Measurements from ENCODE around the gene SPSB2. TPM values are rescaled to one million over a fixed set of nuclear protein-coding genes. Genes with fewer than 3 reads are reported as not detected.
A peak's percentile ranks its signal among the peaks of the same experiment; 100 is the strongest.

The SPSB2 gene
- total and polyA plus RNA-seq, 2 experiments from 2014 or later, result 8.2 to 13.1 TPM

- Histone ChIP-seq H3K4me2 (no peak overlapping the region), H2AFZ (no peak overlapping the region), H3K27ac (ENCODE audit: low read depth) (no peak overlapping the region), H3F3A (replicated peaks; ENCODE audit: low read depth) (peaks cover 23% of the 10 kb centered on the region), H3K36me3 (ENCODE audit: insufficient read depth) (peaks cover 8% of the 10 kb centered on the region), H4K20me1 (replicated peaks; ENCODE audit: insufficient read depth) (peaks cover 4% of the 10 kb centered on the region), H3K27me3 (ENCODE audit: insufficient read depth) (no peaks in the 10 kb centered on the region), H3K79me2 (replicated peaks; ENCODE audit: insufficient read depth) (peaks cover 14% of the 10 kb centered on the region), H3K9me2 (ENCODE audit: insufficient read depth) (no peaks in the 10 kb centered on the region), H3K4me3 (no peak overlapping the region), H3K4me1 (ENCODE audit: insufficient read depth) (peaks cover 22% of the 10 kb centered on the region)
- peak overlapping the region; percentile 12; the same call in 1 of the 3 replicates for H3K4me3 Mint-ChIP-seq
- DNase-seq (ENCODE audit: low spot score), result no peak
- no peak for TF ChIP-seq ZNF462 (CRISPR knock-in tag; IDR thresholded peaks at IDR 0.05)
- TF ChIP-seq, protein P1, sequence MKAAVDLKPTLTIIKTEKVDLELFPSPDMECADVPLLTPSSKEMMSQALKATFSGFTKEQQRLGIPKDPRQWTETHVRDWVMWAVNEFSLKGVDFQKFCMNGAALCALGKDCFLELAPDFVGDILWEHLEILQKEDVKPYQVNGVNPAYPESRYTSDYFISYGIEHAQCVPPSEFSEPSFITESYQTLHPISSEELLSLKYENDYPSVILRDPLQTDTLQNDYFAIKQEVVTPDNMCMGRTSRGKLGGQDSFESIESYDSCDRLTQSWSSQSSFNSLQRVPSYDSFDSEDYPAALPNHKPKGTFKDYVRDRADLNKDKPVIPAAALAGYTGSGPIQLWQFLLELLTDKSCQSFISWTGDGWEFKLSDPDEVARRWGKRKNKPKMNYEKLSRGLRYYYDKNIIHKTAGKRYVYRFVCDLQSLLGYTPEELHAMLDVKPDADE (IDR thresholded peaks at IDR 0.05), result no peak
- no peak for TF ChIP-seq CREB1 (CRISPR knock-in tag; IDR thresholded peaks at IDR 0.05; ENCODE audit: low read depth)
- TF ChIP-seq REST (IDR thresholded peaks at IDR 0.05; ENCODE audit: unreplicated experiment), result no peak
- no peak for TF ChIP-seq JUNB (IDR thresholded peaks at IDR 0.05; ENCODE audit: unreplicated experiment)
- TF ChIP-seq, protein P2, sequence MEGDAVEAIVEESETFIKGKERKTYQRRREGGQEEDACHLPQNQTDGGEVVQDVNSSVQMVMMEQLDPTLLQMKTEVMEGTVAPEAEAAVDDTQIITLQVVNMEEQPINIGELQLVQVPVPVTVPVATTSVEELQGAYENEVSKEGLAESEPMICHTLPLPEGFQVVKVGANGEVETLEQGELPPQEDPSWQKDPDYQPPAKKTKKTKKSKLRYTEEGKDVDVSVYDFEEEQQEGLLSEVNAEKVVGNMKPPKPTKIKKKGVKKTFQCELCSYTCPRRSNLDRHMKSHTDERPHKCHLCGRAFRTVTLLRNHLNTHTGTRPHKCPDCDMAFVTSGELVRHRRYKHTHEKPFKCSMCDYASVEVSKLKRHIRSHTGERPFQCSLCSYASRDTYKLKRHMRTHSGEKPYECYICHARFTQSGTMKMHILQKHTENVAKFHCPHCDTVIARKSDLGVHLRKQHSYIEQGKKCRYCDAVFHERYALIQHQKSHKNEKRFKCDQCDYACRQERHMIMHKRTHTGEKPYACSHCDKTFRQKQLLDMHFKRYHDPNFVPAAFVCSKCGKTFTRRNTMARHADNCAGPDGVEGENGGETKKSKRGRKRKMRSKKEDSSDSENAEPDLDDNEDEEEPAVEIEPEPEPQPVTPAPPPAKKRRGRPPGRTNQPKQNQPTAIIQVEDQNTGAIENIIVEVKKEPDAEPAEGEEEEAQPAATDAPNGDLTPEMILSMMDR (conservative IDR thresholded peaks at IDR 0.05; ENCODE audit: low read depth in 2 of 2), result no peak
- no peak for TF ChIP-seq ZNF331 (CRISPR knock-in tag; IDR thresholded peaks at IDR 0.05; ENCODE audit: low read depth)
- no peak for TF ChIP-seq NANOG (IDR thresholded peaks at IDR 0.05; ENCODE audit: borderline replicate concordance)
- TF ChIP-seq EZH2 (IDR thresholded peaks at IDR 0.05; ENCODE audit: low read depth, unreplicated experiment), result no peak
- no peak for TF ChIP-seq ZNF114 (CRISPR knock-in tag; IDR thresholded peaks at IDR 0.05)
- no peak for TF ChIP-seq STAT1 (IDR thresholded peaks at IDR 0.05; ENCODE audit: unreplicated experiment)
- no peak for TF ChIP-seq EZH2phosphoT487 (IDR thresholded peaks at IDR 0.05; ENCODE audit: unreplicated experiment)
- no peak for TF ChIP-seq POLR2AphosphoS5 (IDR thresholded peaks at IDR 0.05; ENCODE audit: low read depth)
- no peak for ATAC-seq
- H3K9me3 Mint-ChIP-seq, result no peaks in the 10 kb centered on the region; the same call in 2 of the 3 replicates
- no peak overlapping the region for H3K27ac Mint-ChIP-seq
- peaks cover 76% of the 10 kb centered on the region for H3K36me3 Mint-ChIP-seq (ENCODE audit: low read depth)
- peaks cover 22% of the 10 kb centered on the region for H3K27me3 Mint-ChIP-seq (ENCODE audit: insufficient read depth, low read depth, poor library complexity)
- peaks cover 20% of the 10 kb centered on the region for H3K4me1 Mint-ChIP-seq
These were observed 9.3 kb downstream of the SPSB2 start for GRCh38 chr12:6863586-6864321.

Data from GM23338 (cell line).